IMR-90 (cell line): ENCODE data around the gene KCNH4. TPM values are rescaled to one million over a fixed set of nuclear protein-coding genes. Genes with fewer than 3 reads are reported as not detected.

Source experiments
- ATAC-seq: fragments of 200-7000 bp; cut with Tn5 transposase; 2 replicates; pipeline ENCODE4 v1.9.1; 2020; ENCODE audit warnings: low read depth, mild to moderate bottlenecking, moderate library complexity
- BruUV-seq: library from RNA; stranded (reverse); fragments of 400-500 nt; replicated peaks from 2 replicates; lab custom pipeline; 2021; lab: Mats Ljungman, UMichigan
- CTCF ChIA-PET: fragments of 300-600 bp; formaldehyde crosslinking; extraction: SDS; loops from one replicate; lab custom pipeline; 2021; ENCODE audit warnings: antibody characterized with exemption; lab: Yijun Ruan, JAX
- POLR2A ChIA-PET: fragments of 300-600 bp; sonication (Branson Sonifier 250); formaldehyde crosslinking; loops from one replicate; lab custom pipeline; 2022; ENCODE audit warnings: antibody characterized with exemption; ENCODE audit not compliant: unreplicated experiment; lab: Charles Lee
- DNase-seq: peaks from one replicate; pipeline ENCODE4 v3.0.0; 2013
- H2AFZ ChIP-seq: replicated peaks from 2 replicates; pipeline ENCODE3; 2013; ENCODE audit warnings: low read length, mild to moderate bottlenecking; ENCODE audit not compliant: poor library complexity
- H2AK5ac ChIP-seq: 2 replicates; pipeline ENCODE4 v1.6.1; 2013; ENCODE audit warnings: low read depth, low read length, inconsistent platforms
- H2AK9ac ChIP-seq: replicated peaks from 2 replicates; pipeline ENCODE3; 2013; ENCODE audit warnings: mild to moderate bottlenecking, low read depth, low read length, moderate library complexity; ENCODE audit not compliant: poor library complexity
- H2BK120ac ChIP-seq: 2 replicates; pipeline ENCODE4 v1.6.1; 2013; ENCODE audit warnings: low read depth, low read length, inconsistent platforms
- H2BK15ac ChIP-seq: 3 replicates; pipeline ENCODE4 v1.6.1; 2013; ENCODE audit warnings: low read depth, low read length, inconsistent platforms
- H2BK20ac ChIP-seq: 2 replicates; pipeline ENCODE4 v1.6.1; 2013; ENCODE audit warnings: low read depth, mild to moderate bottlenecking, inconsistent platforms, low read length, moderate library complexity
- H2BK5ac ChIP-seq: 2 replicates; pipeline ENCODE4 v1.6.1; 2013; ENCODE audit warnings: mild to moderate bottlenecking, low read depth, low read length, inconsistent platforms; ENCODE audit not compliant: poor library complexity, severe bottlenecking
- H3K14ac ChIP-seq: replicated peaks from 2 replicates; pipeline ENCODE4 v1.6.1; 2013; ENCODE audit warnings: low read depth, low read length, inconsistent platforms
- H3K18ac ChIP-seq: 2 replicates; pipeline ENCODE4 v1.6.1; 2013; ENCODE audit warnings: low read depth, low read length, control low read depth
- H3K23ac ChIP-seq: 2 replicates; pipeline ENCODE4 v1.6.1; 2013; ENCODE audit warnings: low read depth, low read length, inconsistent platforms
- H3K27ac ChIP-seq: 2 replicates; pipeline ENCODE4 v1.5.1; 2013; ENCODE audit warnings: mild to moderate bottlenecking, control low read depth, low read length; ENCODE audit not compliant: insufficient read depth
- H3K27me3 ChIP-seq: 2 replicates; pipeline ENCODE4 v1.6.1; 2013; ENCODE audit warnings: low read length; ENCODE audit not compliant: control insufficient read depth, insufficient read depth
- H3K36me3 ChIP-seq: 2 replicates; pipeline ENCODE4 v1.6.1; 2013; ENCODE audit warnings: low read length, mixed read lengths; ENCODE audit not compliant: control insufficient read depth, insufficient read depth
- H3K4ac ChIP-seq: 2 replicates; pipeline ENCODE4 v1.6.1; 2013; ENCODE audit warnings: low read depth, low read length, inconsistent platforms
- H3K4me1 ChIP-seq: 2 replicates; pipeline ENCODE4 v1.6.1; 2013; ENCODE audit warnings: low read length, mixed read lengths; ENCODE audit not compliant: control insufficient read depth, insufficient read depth
- H3K4me2 ChIP-seq: 2 replicates; pipeline ENCODE4 v1.6.1; 2013; ENCODE audit warnings: low read depth, mild to moderate bottlenecking, control low read depth, low read length, moderate library complexity
- H3K4me3 ChIP-seq: 2 replicates; pipeline ENCODE4 v1.5.1; 2013; ENCODE audit warnings: low read depth, mild to moderate bottlenecking, control low read depth, low read length, moderate library complexity; ENCODE audit not compliant: insufficient read depth
- H3K56ac ChIP-seq: 2 replicates; pipeline ENCODE4 v1.6.1; 2013; ENCODE audit warnings: low read length, inconsistent platforms; ENCODE audit not compliant: insufficient read depth; ENCODE audit errors: extremely low read depth
- H3K79me1 ChIP-seq, 2 experiments: 2 replicates each; pipeline ENCODE4 v1.6.1; 2013; ENCODE audit warnings: low read length in 2 of 2, inconsistent platforms in 1 of 2, low read depth in 1 of 2
- H3K9ac ChIP-seq: 2 replicates; pipeline ENCODE4 v1.6.1; 2013; ENCODE audit warnings: low read depth, low read length, control low read depth
- H3K9me1 ChIP-seq: 2 replicates; pipeline ENCODE4 v1.6.1; 2013; ENCODE audit warnings: low read length, inconsistent platforms; ENCODE audit not compliant: insufficient read depth
- H3K9me3 ChIP-seq: 2 replicates; pipeline ENCODE4 v1.6.1; 2013; ENCODE audit warnings: low read length; ENCODE audit not compliant: control insufficient read depth, insufficient read depth
- H4K20me1 ChIP-seq: 2 replicates; pipeline ENCODE4 v1.6.1; 2013; ENCODE audit warnings: low read length, inconsistent platforms; ENCODE audit not compliant: insufficient read depth
- H4K5ac ChIP-seq: 2 replicates; pipeline ENCODE4 v1.6.1; 2013; ENCODE audit warnings: mild to moderate bottlenecking, low read depth, low read length, control low read depth
- H4K8ac ChIP-seq, 2 experiments: 2 replicates each; pipeline ENCODE4 v1.6.1; 2013; ENCODE audit warnings: low read depth in 2 of 2, low read length in 2 of 2, control low read depth in 1 of 2, inconsistent platforms in 1 of 2
- H4K91ac ChIP-seq: 2 replicates; pipeline ENCODE4 v1.6.1; 2013; ENCODE audit warnings: low read depth, low read length, inconsistent platforms; ENCODE audit not compliant: insufficient read depth
- BHLHE40 ChIP-seq: fragments of 150-350 bp; IDR thresholded peaks from 2 replicates; pipeline ENCODE4 v1.6.1; 2016; ENCODE audit warnings: mild to moderate bottlenecking, low read depth, low read length
- CEBPB ChIP-seq: IDR thresholded peaks from 2 replicates; pipeline ENCODE4 v1.6.1; 2012; ENCODE audit warnings: low read depth, low read length, improper control_type of control experiment
- CHD1 ChIP-seq: IDR thresholded peaks from 2 replicates; pipeline ENCODE4 v1.6.1; 2012; ENCODE audit warnings: low read depth, low read length, improper control_type of control experiment
- ELK1 ChIP-seq: fragments of 150-350 bp; IDR thresholded peaks from 2 replicates; pipeline ENCODE4 v1.6.1; 2016; ENCODE audit warnings: low read depth, mild to moderate bottlenecking, low read length, moderate library complexity, borderline replicate concordance
- FOS ChIP-seq: fragments of 150-350 bp; IDR thresholded peaks from 2 replicates; pipeline ENCODE4 v1.6.1; 2016; ENCODE audit warnings: low read depth, low read length
- MAFK ChIP-seq: IDR thresholded peaks from 2 replicates; pipeline ENCODE4 v1.6.1; 2012; ENCODE audit warnings: low read depth, low read length, improper control_type of control experiment
- MAZ ChIP-seq: IDR thresholded peaks from 2 replicates; pipeline ENCODE4 v1.6.1; 2012; ENCODE audit warnings: low read depth, mild to moderate bottlenecking, low read length, improper control_type of control experiment, moderate library complexity, borderline replicate concordance
- MXI1 ChIP-seq: IDR thresholded peaks from 2 replicates; pipeline ENCODE4 v1.6.1; 2012; ENCODE audit warnings: low read depth, mild to moderate bottlenecking, low read length, moderate library complexity, borderline replicate concordance
- NFE2L2 ChIP-seq: fragments of 150-350 bp; IDR thresholded peaks from 2 replicates; pipeline ENCODE4 v1.6.1; 2016; ENCODE audit warnings: low read depth, mild to moderate bottlenecking, low read length
- POLR2A ChIP-seq: IDR thresholded peaks from 2 replicates; pipeline ENCODE4 v1.6.1; 2012; ENCODE audit warnings: mild to moderate bottlenecking, low read depth, low read length
- RAD21 ChIP-seq: IDR thresholded peaks from 2 replicates; pipeline ENCODE4 v1.6.1; 2012; ENCODE audit warnings: low read length, improper control_type of control experiment
- RCOR1 ChIP-seq: IDR thresholded peaks from 2 replicates; pipeline ENCODE4 v1.6.1; 2012; ENCODE audit warnings: mild to moderate bottlenecking, low read length, improper control_type of control experiment; ENCODE audit not compliant: insufficient replicate concordance
- RFX5 ChIP-seq: IDR thresholded peaks from 2 replicates; pipeline ENCODE4 v1.8.0; 2012; ENCODE audit warnings: low read depth, mild to moderate bottlenecking, low read length, moderate library complexity
- SMC3 ChIP-seq: fragments of 150-350 bp; IDR thresholded peaks from 2 replicates; pipeline ENCODE4 v1.6.1; 2016; ENCODE audit warnings: low read depth, mild to moderate bottlenecking, antibody characterized with exemption, low read length, moderate library complexity
- USF2 ChIP-seq: fragments of 150-350 bp; IDR thresholded peaks from 2 replicates; pipeline ENCODE4 v1.6.1; 2017; ENCODE audit warnings: mild to moderate bottlenecking, antibody characterized with exemption, low read length, low read depth
- WGBS, 2 experiments: methylation state at CpG; one replicate each; pipeline versions ENCODE4 v1.1.5 to v1.1.7; 2013; ENCODE audit warnings: missing lambda C conversion rate in 2 of 2; ENCODE audit not compliant: insufficient read length in 1 of 2; ENCODE audit errors: extremely low coverage in 2 of 2; 5-methylcytosine and 5-hydroxymethylcytosine counted together
- dilution Hi-C: fragments of 300-500 bp; cut with HindIII; formaldehyde crosslinking; loops from one replicate; pipeline ENCODE4 v1.14.3; 2018; ENCODE audit warnings: low sequenced_read_pairs; ENCODE audit not compliant: unreplicated experiment
- in situ Hi-C: fragments of 300-500 bp; cut with MboI; formaldehyde crosslinking; loops from 3 replicates; pipeline ENCODE4 v1.14.3; 2019; ENCODE audit warnings: low sequenced_read_pairs, inconsistent platforms, mixed read lengths
- intact Hi-C: fragments of 100-400 bp; cut with micrococcal nuclease; formaldehyde crosslinking; loops from 2 replicates; pipeline ENCODE4 v1.10.0; 2022
- polyA plus RNA-seq, 3 experiments: library from polyadenylated mRNA; depleted of rRNA; stranded (reverse); fragments of >200 nt; gene quantifications; 2 replicates each; pipeline ENCODE4 v1.2.3, GENCODE V29; 2012; ENCODE audit warnings: low replicate concordance in 1 of 3
- total RNA-seq: library from RNA; depleted of rRNA; stranded (reverse); fragments of >200 nt; gene quantifications from 2 replicates; pipeline ENCODE4 v1.2.3, GENCODE V29; 2012
- TF ChIP-seq, protein P1 (sequence below): conservative IDR thresholded peaks from 2 replicates; pipeline ENCODE4 v1.5.1; 2012; ENCODE audit warnings: mild to moderate bottlenecking, low read depth, low read length, improper control_type of control experiment

The KCNH4 gene
- total and polyA plus RNA-seq, 2 of the 4 experiments (the other 2 are of a cell fraction), result 0.03 TPM; not detected in 1

- no peak for ATAC-seq
- CTCF ChIA-PET, result no interaction called here
- no peak overlapping the region for H4K5ac ChIP-seq
- no TSS peak for BruUV-seq
- H3K79me1 ChIP-seq, result peaks cover 21 to 27% of the 10 kb centered on the region in 2 experiments
- H2AFZ ChIP-seq, result no peak overlapping the region
- intact Hi-C loops, result no loop called here
- no peaks in the 10 kb centered on the region for H3K9me3 ChIP-seq
- H4K20me1 ChIP-seq, result peaks cover 10% of the 10 kb centered on the region
- no peak overlapping the region for H2AK9ac ChIP-seq
- no peak overlapping the region for H2BK5ac ChIP-seq
- H3K4me3 ChIP-seq, result no peak overlapping the region
- no peak overlapping the region for H3K27ac ChIP-seq
- H3K9ac ChIP-seq, result no peak overlapping the region
- dilution Hi-C loops, result no loop called here
- H3K56ac ChIP-seq, result no peak overlapping the region
- H3K4me2 ChIP-seq, result no peak overlapping the region
- no peak overlapping the region for H2BK15ac ChIP-seq
- no peak overlapping the region for H4K91ac ChIP-seq
- WGBS, 2 experiments, result 100% methylated on average over 1 of the region's 12 CpGs; no CpG with 5 or more reads in 1 of the 2 experiments
- in situ Hi-C loops, result no loop called here
- H2AK5ac ChIP-seq, result no peak overlapping the region
- no peak for DNase-seq
- TF ChIP-seq NFE2L2 (no peak), MAFK (no peak), CEBPB (no peak), RAD21 (no peak), MXI1 (no peak), RFX5 (no peak), RCOR1 (no peak), POLR2A (no peak), MAZ (no peak), BHLHE40 (no peak), USF2 (no peak), FOS (no peak), ELK1 (no peak), CHD1 (no peak), SMC3 (no peak)
- TF ChIP-seq, protein P1, sequence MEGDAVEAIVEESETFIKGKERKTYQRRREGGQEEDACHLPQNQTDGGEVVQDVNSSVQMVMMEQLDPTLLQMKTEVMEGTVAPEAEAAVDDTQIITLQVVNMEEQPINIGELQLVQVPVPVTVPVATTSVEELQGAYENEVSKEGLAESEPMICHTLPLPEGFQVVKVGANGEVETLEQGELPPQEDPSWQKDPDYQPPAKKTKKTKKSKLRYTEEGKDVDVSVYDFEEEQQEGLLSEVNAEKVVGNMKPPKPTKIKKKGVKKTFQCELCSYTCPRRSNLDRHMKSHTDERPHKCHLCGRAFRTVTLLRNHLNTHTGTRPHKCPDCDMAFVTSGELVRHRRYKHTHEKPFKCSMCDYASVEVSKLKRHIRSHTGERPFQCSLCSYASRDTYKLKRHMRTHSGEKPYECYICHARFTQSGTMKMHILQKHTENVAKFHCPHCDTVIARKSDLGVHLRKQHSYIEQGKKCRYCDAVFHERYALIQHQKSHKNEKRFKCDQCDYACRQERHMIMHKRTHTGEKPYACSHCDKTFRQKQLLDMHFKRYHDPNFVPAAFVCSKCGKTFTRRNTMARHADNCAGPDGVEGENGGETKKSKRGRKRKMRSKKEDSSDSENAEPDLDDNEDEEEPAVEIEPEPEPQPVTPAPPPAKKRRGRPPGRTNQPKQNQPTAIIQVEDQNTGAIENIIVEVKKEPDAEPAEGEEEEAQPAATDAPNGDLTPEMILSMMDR, result no peak
- H2BK20ac ChIP-seq, result no peak overlapping the region
- no peak overlapping the region for H3K23ac ChIP-seq
- H3K18ac ChIP-seq, result no peak overlapping the region
- H3K14ac ChIP-seq, result no peak overlapping the region
- H3K36me3 ChIP-seq, result peaks cover 56% of the 10 kb centered on the region
- POLR2A ChIA-PET, result no interaction called here
- no peak overlapping the region for H2BK120ac ChIP-seq
- H3K27me3 ChIP-seq, result no peaks in the 10 kb centered on the region
- H3K4me1 ChIP-seq, result peaks cover 3% of the 10 kb centered on the region
- H4K8ac ChIP-seq, result no peak overlapping the region
- peaks cover 8% of the 10 kb centered on the region; the same call in 1 of the 2 replicates for H3K9me1 ChIP-seq
- no peak overlapping the region for H3K4ac ChIP-seq
Observed at GRCh38 chr17:42125565-42125964, 55.4 kb downstream of the KCNH4 start.
